Activated T-helper 17 cell treated with anti-CD3 and anti-CD28 coated beads, Interleukin-2, amount 50 U/mL, for 72 hours (primary cell): Measurements from ENCODE around the gene MT1A. TPM values are rescaled to one million over a fixed set of nuclear protein-coding genes. Genes with fewer than 3 reads are reported as not detected.
"Not testable (repeated sequence)": the region's sequence is repeated elsewhere in the genome, so short reads cannot be mapped to it uniquely, and the experiment has no call there.

Experiments
- ATAC-seq: fragments of 150-1000 bp; cut with Tn5 transposase; replicated peaks from 2 replicates; pipeline ENCODE4 v1.10.0; 2021; ENCODE audit warnings: mild to moderate bottlenecking, moderate library complexity
- H3K27ac Mint-ChIP-seq: one replicate; pipeline ENCODE4 v1.8.0; 2022; ENCODE audit warnings: mixed read lengths
- H3K27me3 Mint-ChIP-seq: one replicate; pipeline ENCODE4 v1.8.0; 2022; ENCODE audit warnings: mixed read lengths
- H3K36me3 Mint-ChIP-seq: one replicate; pipeline ENCODE4 v1.8.0; 2022; ENCODE audit warnings: low read depth, mild to moderate bottlenecking, mixed read lengths
- H3K4me1 Mint-ChIP-seq: one replicate; pipeline ENCODE4 v1.8.0; 2022; ENCODE audit warnings: mixed read lengths
- H3K4me3 Mint-ChIP-seq: one replicate; pipeline ENCODE4 v1.8.0; 2022; ENCODE audit warnings: mild to moderate bottlenecking, mixed read lengths
- H3K9me3 Mint-ChIP-seq: one replicate; pipeline ENCODE4 v1.8.0; 2022; ENCODE audit warnings: mixed read lengths
- total RNA-seq, 2 donors: library from RNA; stranded (reverse); gene quantifications; one replicate each; pipeline ENCODE4 v1.2.3, GENCODE V29; 2022

MT1A gene
- total RNA-seq, 2 donors from 2014 or later: 1.5 to 6.5 TPM

DNA sequence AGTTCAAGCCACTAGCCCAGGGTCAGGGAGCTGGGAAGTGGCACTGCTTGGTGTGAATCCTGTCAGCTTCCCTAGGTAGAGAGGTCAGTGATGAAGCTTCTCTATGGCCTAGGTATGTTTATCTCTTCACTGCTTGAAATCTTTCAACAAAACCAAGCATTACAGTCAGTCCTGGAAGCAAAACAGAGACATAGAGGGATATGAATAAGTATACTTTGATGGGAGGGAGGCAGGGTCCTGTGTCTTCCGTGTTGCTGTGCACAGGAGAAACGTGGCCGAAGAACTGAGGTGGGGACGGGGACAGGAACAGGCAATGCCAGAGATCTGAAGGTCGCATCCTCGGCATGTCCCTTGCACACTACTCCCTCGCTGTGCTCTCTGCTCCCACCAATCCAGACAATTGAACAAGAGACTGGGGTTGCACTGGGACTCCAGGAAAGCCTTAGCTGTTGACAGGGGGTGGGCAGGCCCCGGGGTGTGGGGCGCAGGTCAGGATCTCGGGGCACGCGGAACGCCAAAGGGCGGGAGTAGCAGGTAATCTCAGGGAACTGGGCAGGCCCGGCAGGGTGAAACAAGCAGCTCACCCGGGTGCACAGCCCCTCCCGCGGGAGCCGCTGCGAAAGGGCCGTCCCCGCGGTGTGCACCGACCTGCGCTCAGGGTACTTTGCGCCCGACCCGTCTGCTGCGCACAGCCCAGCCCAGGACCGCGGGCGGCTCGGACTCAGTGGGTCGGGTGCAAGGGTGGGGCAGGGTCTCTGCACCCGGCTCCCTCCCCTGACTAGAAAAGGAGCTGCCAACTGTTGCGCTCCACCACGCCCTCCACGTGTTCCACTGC is 30.8 kb downstream of the MT1A start, which contains the start of gene MT1H:
TSS of gene MT1H (plus strand) at position 810 of the 835 bp plus-strand sequence. CDS start 71 bp downstream, outside the sequence.
- H3K27ac Mint-ChIP-seq: no peak within 1 kb of the TSS
- no peak for ATAC-seq
- H3K36me3 Mint-ChIP-seq: peaks cover 28% of the 10 kb centered on the region
- H3K9me3 Mint-ChIP-seq: no peaks in the 10 kb centered on the region
- H3K4me3 Mint-ChIP-seq: peak within 1 kb of the TSS; percentile 20
- H3K4me1 Mint-ChIP-seq: peaks cover 8% of the 10 kb centered on the region
- peaks cover 37% of the 10 kb centered on the region for H3K27me3 Mint-ChIP-seq

DNA sequence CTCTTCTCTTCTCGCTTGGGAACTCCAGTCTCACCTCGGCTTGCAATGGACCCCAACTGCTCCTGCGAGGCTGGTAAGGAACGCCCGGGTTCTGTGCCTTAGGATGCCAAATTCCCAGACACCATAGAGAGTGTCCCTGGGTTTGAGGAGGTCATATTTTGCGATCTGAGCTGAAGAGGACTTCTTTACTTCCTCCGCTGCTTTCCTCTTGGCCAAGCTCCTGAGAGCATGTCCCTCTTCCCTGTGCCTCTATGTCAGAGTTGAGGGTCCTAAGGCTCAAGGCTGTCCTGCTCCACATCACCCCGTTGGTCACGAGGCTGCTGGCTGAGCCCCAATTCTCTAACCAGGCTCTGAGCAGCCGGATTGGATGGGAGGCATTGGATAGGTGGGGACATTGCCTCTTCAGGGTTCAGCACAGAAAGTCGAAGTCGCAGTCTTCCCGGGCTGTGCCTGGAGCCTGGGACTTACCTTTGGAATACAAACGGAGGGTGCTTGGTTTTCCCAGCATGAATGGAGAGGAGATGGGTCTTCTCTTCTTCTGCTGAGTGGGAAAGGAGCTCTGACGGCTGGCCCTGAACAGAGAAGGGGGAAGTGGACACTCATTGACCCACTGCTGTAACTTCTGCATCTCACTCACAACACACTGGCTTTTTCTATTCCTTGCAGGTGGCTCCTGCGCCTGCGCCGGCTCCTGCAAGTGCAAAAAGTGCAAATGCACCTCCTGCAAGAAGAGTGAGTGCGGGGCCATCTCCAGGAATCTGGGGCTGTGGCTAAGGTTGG is 31.6 kb downstream of the MT1A start:
- peaks cover 21% of the 10 kb centered on the region for H3K36me3 Mint-ChIP-seq
- peaks cover 37% of the 10 kb centered on the region for H3K27me3 Mint-ChIP-seq
- no peak overlapping the region for H3K4me3 Mint-ChIP-seq
- ATAC-seq: no peak
- H3K27ac Mint-ChIP-seq: no peak overlapping the region
- peaks cover 10% of the 10 kb centered on the region for H3K4me1 Mint-ChIP-seq
- no peaks in the 10 kb centered on the region for H3K9me3 Mint-ChIP-seq

DNA sequence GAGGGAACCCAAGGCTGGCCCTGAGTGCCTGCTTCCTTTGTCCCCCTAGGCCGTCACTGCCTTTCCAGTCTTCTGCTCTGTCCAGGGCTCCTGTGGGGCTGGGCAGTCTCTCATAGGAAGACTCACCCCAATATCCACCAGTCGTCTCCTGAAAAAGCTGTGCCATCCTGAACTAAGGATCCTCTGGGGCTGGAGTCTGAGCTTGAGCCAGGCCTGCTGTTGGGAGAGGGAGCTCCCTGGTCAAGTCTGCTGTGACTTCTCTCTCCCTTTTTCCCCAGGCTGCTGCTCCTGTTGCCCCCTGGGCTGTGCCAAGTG is 32.1 kb downstream of the MT1A start:
- Mint-ChIP-seq H3K4me3 (no peak overlapping the region), H3K27ac (no peak overlapping the region), H3K36me3 (peaks cover 17% of the 10 kb centered on the region), H3K9me3 (no peaks in the 10 kb centered on the region), H3K4me1 (peaks cover 15% of the 10 kb centered on the region), H3K27me3 (peaks cover 42% of the 10 kb centered on the region)
- ATAC-seq: no peak

DNA sequence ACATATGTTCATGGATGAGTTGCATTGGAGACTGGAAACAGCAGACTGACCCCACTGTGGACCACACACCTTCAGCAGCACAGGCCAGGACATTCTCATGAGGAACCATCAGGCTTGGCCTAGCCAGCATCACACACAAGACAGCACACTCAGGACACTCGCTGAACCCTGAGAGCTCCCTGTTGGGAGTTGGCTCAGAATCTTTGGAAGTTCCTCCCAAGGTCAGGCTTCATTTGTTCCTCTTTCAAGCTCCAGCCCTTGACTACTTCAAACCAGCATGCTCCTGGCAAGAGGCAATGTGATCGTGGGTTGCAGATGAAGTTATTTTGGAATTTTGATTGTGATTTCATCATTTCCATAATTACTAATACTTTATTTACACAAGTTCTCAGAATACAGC is 33.2 kb downstream of the MT1A start:
- H3K27ac Mint-ChIP-seq, H3K36me3 Mint-ChIP-seq, H3K4me3 Mint-ChIP-seq, ATAC-seq, H3K9me3 Mint-ChIP-seq: not testable (repeated sequence)
- Mint-ChIP-seq H3K4me1 (peaks cover 15% of the 10 kb centered on the region), H3K27me3 (peaks cover 39% of the 10 kb centered on the region)

DNA sequence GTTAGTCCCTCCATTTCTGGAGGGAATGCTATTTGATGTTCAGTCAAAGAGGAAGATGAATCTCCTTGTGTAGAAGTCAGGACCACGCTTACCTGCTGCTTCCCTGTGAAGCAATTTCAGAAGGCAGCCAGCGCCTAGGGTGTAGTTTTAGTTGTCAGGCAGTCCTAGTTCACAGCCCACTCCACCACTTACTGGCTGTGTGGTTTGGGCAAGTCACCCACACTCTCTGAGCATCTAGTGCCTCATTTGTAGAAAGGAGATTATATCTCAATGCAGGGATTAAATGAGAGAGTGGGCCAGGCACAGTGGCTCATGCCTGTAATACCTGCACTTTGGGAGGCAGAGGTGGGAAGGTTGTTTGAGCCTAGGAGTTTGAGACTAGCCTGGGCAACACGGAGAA is 33.7 kb downstream of the MT1A start:
- H3K4me1 Mint-ChIP-seq: peaks cover 15% of the 10 kb centered on the region
- peak; percentile 38 for ATAC-seq
- H3K27me3 Mint-ChIP-seq: peaks cover 39% of the 10 kb centered on the region
- not testable (repeated sequence) for H3K4me3 Mint-ChIP-seq, H3K9me3 Mint-ChIP-seq, H3K27ac Mint-ChIP-seq, H3K36me3 Mint-ChIP-seq

DNA sequence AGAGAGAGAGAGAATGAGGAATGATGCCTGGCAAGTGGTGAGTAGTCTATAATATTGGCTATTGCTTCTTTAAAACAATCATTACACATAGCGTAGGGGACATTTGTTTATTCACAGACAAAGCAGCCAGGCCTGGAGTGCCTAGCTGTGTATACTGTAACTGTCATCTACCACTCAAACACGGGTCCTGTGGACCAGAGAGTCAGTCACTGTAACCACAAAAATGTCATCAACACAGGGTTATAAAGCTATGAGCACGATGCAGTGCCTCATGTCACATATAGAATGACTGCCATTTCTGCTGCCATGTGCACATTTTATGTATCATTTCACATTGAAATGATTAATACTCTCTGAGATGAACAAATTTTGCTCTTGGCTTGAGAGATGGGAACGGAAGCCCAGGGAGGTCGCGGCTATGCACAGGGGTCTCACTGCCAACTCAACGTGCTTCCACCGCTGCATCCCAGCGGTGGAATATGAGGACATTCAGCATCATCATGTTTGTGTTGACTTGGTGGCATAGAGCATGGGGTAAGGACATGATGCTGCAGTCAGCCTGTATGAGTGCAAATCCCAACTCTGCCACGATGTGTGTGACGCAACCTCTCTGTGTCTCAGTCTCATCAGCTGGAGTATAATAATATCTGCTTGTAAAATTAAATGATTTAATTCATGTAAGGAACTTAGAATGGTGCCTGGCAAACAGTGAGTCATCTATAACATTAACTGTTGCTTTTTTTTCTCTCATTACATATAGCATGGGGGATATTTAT is 34.5 kb downstream of the MT1A start:
- peak; percentile 61 for ATAC-seq
- Mint-ChIP-seq H3K4me3 (no peak overlapping the region), H3K27ac (no peak overlapping the region)

DNA sequence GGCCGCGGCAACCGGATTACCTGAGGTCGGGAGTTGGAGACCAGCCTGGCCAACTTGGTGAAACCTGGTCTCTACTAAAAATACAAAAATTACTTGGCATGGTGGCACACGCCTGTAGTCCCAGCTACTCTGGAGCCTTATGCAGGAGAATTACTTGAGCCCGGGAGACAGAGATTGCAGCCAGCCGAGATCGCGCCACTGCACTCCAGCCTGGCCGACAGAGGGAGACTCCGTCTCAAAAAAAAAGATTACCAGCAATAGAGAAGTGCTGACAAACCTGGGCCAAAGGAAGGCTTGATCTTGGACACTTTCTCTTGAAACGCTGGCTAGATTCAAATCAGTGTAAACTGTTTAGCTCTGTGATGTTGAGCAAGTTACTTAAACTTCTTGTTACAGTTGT is 35.5 kb downstream of the MT1A start:
- Mint-ChIP-seq H3K4me1 (peaks cover 8% of the 10 kb centered on the region), H3K27ac (no peak overlapping the region), H3K27me3 (peaks cover 24% of the 10 kb centered on the region), H3K9me3 (no peaks in the 10 kb centered on the region), H3K4me3 (no peak overlapping the region), H3K36me3 (peaks cover 1% of the 10 kb centered on the region)
- no peak for ATAC-seq

More for the DNA sequence above, 34.5 kb downstream of the MT1A start:
- Mint-ChIP-seq H3K9me3 (no peaks in the 10 kb centered on the region), H3K4me1 (peaks cover 15% of the 10 kb centered on the region), H3K36me3 (peaks cover 7% of the 10 kb centered on the region), H3K27me3 (peaks cover 32% of the 10 kb centered on the region)

DNA sequence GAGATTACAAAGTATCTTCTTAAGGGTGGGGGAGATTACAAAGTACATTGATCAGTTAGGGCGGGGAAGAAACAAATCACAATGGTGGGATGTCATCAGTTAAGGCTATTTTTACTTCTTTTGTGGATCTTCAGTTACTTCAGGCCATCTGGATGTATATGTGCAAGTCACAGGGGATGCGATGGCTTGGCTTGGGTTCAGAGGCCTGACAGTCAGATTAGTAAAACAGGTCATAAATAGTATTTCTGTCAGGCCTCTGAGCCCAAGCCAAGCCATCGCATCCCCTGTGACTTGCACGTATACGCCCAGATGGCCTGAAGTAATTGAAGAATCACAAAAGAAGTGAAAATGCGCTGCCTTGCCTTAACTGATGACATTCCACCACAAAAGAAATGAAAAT is 36.1 kb downstream of the MT1A start:
- H3K36me3 Mint-ChIP-seq, ATAC-seq, H3K9me3 Mint-ChIP-seq, H3K27ac Mint-ChIP-seq, H3K4me1 Mint-ChIP-seq, H3K4me3 Mint-ChIP-seq: not testable (repeated sequence)
- H3K27me3 Mint-ChIP-seq: peaks cover 19% of the 10 kb centered on the region

DNA sequence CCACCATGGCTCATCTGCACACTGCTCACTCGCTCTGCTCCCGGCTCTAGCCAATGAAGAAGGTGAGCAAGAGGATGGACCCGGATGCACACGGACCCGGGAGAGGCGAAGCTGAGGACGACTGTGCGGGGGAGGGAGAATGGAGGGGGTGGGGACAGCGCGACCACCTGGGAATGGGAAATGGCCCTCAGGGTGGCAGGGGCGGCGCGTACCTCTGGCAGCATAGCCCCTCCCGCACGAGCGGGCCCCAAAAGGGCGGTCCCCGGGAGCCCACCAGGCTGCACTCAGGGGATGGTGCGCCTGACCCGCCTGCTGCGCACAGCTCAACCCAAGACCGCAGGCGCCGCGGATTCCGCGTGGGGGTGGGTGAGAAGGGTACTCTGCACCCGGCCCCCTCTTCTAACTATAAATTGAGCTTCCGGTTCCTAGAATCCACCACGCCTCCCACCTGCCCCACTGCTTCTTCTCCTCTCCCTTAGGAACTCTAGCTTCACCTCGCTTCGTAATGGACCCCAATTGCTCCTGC is 37.3 kb downstream of the MT1A start:
- Mint-ChIP-seq H3K27me3 (peaks cover 11% of the 10 kb centered on the region), H3K27ac (peak overlapping the region; percentile 39), H3K9me3 (no peaks in the 10 kb centered on the region), H3K36me3 (no peaks in the 10 kb centered on the region), H3K4me3 (peak overlapping the region; percentile 58), H3K4me1 (peaks cover 11% of the 10 kb centered on the region)
- no peak for ATAC-seq

DNA sequence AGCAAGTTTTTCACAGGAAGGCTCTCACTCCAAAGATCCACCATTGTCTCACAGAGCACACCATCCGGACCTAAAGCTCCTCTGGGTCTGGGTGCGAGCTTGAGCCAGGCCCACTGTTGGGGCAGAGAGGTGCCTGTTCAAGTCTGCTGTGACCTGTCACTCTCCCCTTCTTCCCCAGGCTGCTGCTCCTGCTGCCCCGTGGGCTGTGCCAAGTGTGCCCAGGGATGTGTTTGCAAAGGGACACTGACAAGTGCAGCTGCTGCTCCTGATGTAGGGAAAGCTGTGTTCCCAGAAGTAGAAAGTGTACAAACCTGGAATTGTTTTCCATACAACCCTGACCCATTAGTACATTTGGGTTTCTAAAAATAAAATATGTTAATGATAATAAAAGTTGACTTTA is 39.0 kb downstream of the MT1A start:
- Mint-ChIP-seq H3K9me3 (no peaks in the 10 kb centered on the region), H3K36me3 (no peaks in the 10 kb centered on the region), H3K4me3 (no peak overlapping the region), H3K27me3 (peaks cover 6% of the 10 kb centered on the region), H3K4me1 (peaks cover 11% of the 10 kb centered on the region), H3K27ac (no peak overlapping the region)
- ATAC-seq: no peak

DNA sequence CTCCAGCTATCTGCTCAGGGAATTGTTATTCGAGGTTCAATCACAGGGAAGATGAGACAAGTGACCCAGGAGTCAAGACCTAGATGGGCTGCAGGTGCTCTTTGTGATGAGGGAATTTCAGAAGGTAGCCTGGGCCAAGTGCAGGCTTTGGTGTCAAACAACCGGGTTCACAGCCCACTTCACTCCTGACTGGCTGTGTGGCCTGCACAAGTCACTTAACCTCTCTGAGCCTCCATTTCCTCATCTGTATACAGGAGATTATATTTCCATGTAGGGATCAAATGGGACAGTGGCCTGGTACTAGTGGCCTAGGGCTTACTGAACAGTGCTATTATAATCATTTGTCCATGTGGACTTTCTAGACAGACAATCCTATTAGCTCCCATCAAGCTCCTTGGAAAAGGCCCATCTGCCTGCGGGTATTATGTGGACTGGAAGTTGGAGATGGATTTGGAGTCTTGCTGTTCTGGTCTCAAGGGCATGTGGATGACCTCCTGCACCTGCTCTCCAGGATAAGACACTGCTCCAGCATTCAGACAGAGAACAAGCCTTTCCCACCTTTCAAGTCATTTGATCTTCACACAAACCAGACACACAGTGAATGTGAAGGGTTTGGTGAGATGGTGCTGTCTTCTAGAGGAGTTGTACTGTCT is 40.7 kb downstream of the MT1A start:
- ATAC-seq: no peak
- H3K4me1 Mint-ChIP-seq: peaks cover 14% of the 10 kb centered on the region

DNA sequence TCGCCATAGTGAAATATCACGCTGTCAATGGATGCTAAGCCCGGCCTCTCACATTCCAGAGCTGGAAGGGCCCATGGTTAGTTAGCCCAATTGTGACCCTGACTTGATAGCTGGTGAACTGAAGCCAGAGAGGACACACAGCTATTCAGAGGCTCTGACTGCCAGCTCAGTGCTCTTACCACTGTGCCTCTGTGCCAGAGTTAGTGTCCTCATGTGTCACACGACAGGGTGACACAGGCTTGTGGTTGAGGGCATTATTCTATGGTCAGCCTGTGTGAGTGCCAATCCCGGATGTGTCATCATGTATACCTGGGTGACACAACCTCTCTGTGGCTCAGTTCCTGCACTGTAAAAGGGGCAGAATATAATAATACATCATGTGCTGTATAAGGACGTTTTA is 41.4 kb downstream of the MT1A start:
- ATAC-seq: peak; percentile 81
- no peak overlapping the region for H3K27ac Mint-ChIP-seq
- peaks cover 6% of the 10 kb centered on the region for H3K27me3 Mint-ChIP-seq

More for the DNA sequence above, 40.7 kb downstream of the MT1A start:
- Mint-ChIP-seq H3K9me3 (no peaks in the 10 kb centered on the region), H3K4me3 (no peak overlapping the region), H3K27me3 (peaks cover 6% of the 10 kb centered on the region), H3K27ac (no peak overlapping the region), H3K36me3 (no peaks in the 10 kb centered on the region)

DNA sequence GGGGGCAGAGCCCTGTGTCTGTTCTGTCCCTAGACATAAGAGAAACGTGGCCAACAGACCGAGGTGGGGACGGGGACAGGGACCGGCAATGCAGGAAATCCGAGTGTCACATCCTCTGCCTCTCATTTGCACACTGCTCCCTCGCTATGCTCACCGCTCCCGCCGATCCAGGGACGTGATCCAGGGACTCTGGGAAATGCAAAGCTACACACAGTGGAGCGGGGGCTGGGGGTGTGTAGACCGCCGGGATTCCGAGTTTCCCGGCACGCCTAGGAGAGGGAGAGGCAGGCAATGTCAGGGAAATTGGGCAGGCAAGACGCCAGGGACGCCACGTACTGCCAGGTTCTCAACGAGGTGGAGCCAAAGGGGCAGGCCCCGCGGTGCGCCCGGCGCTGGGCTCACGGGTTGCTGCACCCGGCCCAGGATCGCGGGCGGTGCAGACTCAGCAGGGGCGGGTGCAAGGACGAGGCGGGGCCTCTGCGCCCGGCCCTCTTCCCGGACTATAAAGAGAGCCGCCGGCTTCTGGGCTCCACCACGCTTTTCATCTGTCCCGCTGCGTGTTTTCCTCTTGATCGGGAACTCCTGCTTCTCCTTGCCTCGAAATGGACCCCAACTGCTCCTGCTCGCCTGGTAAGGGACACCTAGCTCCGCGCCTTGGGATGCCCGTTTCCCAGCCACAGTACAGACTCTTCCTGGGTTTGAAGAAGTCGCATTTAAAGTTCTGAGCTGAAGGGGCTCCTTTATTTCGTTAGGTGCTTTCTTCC is 43.7 kb downstream of the MT1A start, which contains the start of gene MT1X:
TSS of gene MT1X (plus strand) at position 532 of the 764 bp plus-strand sequence. CDS start at position 603, 71 bp downstream.
- peak within 1 kb of the TSS; percentile 90 for H3K4me3 Mint-ChIP-seq
- peak; percentile 96 for ATAC-seq
- no peaks in the 10 kb centered on the region for H3K27me3 Mint-ChIP-seq
- peak within 1 kb of the TSS; percentile 80 for H3K27ac Mint-ChIP-seq
- peaks cover 10% of the 10 kb centered on the region for H3K4me1 Mint-ChIP-seq
- H3K36me3 Mint-ChIP-seq: no peaks in the 10 kb centered on the region
- no peaks in the 10 kb centered on the region for H3K9me3 Mint-ChIP-seq

More for the DNA sequence above, 41.4 kb downstream of the MT1A start:
- Mint-ChIP-seq H3K4me1 (peaks cover 17% of the 10 kb centered on the region), H3K4me3 (no peak overlapping the region), H3K9me3 (no peaks in the 10 kb centered on the region), H3K36me3 (no peaks in the 10 kb centered on the region)
